ENCODE measurements around the gene ABTB2. TPM values are rescaled to one million over a fixed set of nuclear protein-coding genes. Genes with fewer than 3 reads are reported as not detected.

Gene ABTB2
- total and polyA plus RNA-seq, 2 of the 8 experiments (the other 6 are each of a cell fraction or from before 2014, with no cell fraction given): 7.7 to 10.2 TPM

- no peak for TF ChIP-seq CBX5 (IDR thresholded peaks at IDR 0.05; ENCODE audit: low read depth, low read length)
- no peak for TF ChIP-seq E2F6 (IDR thresholded peaks at IDR 0.05)
- TF ChIP-seq GTF2F1 (IDR thresholded peaks at IDR 0.05; ENCODE audit: borderline replicate concordance, low read depth, low read length): no peak
- no peak for TF ChIP-seq CHD2 (IDR thresholded peaks at IDR 0.05; ENCODE audit: low read length)
Observed at GRCh38 chr11:34182921-34183685, 174.7 kb downstream of the ABTB2 start (continued).
